ENCODE measurements around the gene CCDC148.

CCDC148 gene

GRCh38 chr2:158394453-158394852 lies 62.1 kb downstream of the CCDC148 start:
- no peaks in the 10 kb centered on the region for H3F3A ChIP-seq (ENCODE audit: insufficient read depth, low read length)
- H3K4me1 ChIP-seq (ENCODE audit: insufficient read depth, low read length, severe bottlenecking): no peaks in the 10 kb centered on the region
- TF ChIP-seq EZH2 (IDR thresholded peaks at IDR 0.05; ENCODE audit: borderline replicate concordance, low read length) (no peak), CTCF (IDR thresholded peaks at IDR 0.05; ENCODE audit: low read length) (no peak)
- no peaks in the 10 kb centered on the region for H3K9me3 ChIP-seq (ENCODE audit: low read length)
- no peaks in the 10 kb centered on the region for H4K20me1 ChIP-seq (ENCODE audit: insufficient read depth, low read length)
- H3K27me3 ChIP-seq (ENCODE audit: insufficient read depth, low read length): no peaks in the 10 kb centered on the region
- no peak overlapping the region for H3K27ac ChIP-seq (ENCODE audit: low read depth, low read length, poor library complexity, severe bottlenecking)
- H2AFZ ChIP-seq (ENCODE audit: low read length): no peak overlapping the region
- no peak overlapping the region for H3K4me3 ChIP-seq (ENCODE audit: low read depth, low read length, poor library complexity, severe bottlenecking)
- H3K36me3 ChIP-seq (ENCODE audit: insufficient read depth, low read length): no peaks in the 10 kb centered on the region
- no peak overlapping the region for H3K4me2 ChIP-seq (ENCODE audit: low read length)
- H3K9ac ChIP-seq (ENCODE audit: low read length): no peak overlapping the region
- H3K79me2 ChIP-seq (ENCODE audit: insufficient read depth, low read length): no peaks in the 10 kb centered on the region
- H3K9me2 ChIP-seq (ENCODE audit: low read depth, low read length): no peaks in the 10 kb centered on the region

GRCh38 chr2:158393886-158394285 lies 62.7 kb downstream of the CCDC148 start:
- no peak overlapping the region for H3K9ac ChIP-seq (ENCODE audit: low read length)
- no peaks in the 10 kb centered on the region for H3K36me3 ChIP-seq (ENCODE audit: insufficient read depth, low read length)
- H3K27me3 ChIP-seq (ENCODE audit: insufficient read depth, low read length): no peaks in the 10 kb centered on the region
- no peaks in the 10 kb centered on the region for H3K4me1 ChIP-seq (ENCODE audit: insufficient read depth, low read length, severe bottlenecking)
- no peak overlapping the region for H2AFZ ChIP-seq (ENCODE audit: low read length)
- H3K4me2 ChIP-seq (ENCODE audit: low read length): no peak overlapping the region
- TF ChIP-seq CTCF (IDR thresholded peaks at IDR 0.05; ENCODE audit: low read length): no peak
- no peak for TF ChIP-seq EZH2 (IDR thresholded peaks at IDR 0.05; ENCODE audit: borderline replicate concordance, low read length)
- no peak overlapping the region for H3K4me3 ChIP-seq (ENCODE audit: low read depth, low read length, poor library complexity, severe bottlenecking)
- no peaks in the 10 kb centered on the region for H3K79me2 ChIP-seq (ENCODE audit: insufficient read depth, low read length)
- no peaks in the 10 kb centered on the region for H3K9me3 ChIP-seq (ENCODE audit: low read length)
- no peaks in the 10 kb centered on the region for H3F3A ChIP-seq (ENCODE audit: insufficient read depth, low read length)
- no peak overlapping the region for H3K27ac ChIP-seq (ENCODE audit: low read depth, low read length, poor library complexity, severe bottlenecking)
- no peaks in the 10 kb centered on the region for H4K20me1 ChIP-seq (ENCODE audit: insufficient read depth, low read length)
- H3K9me2 ChIP-seq (ENCODE audit: low read depth, low read length): no peaks in the 10 kb centered on the region

- TF ChIP-seq EZH2 (IDR thresholded peaks at IDR 0.05; ENCODE audit: borderline replicate concordance, low read length) (no peak), CTCF (IDR thresholded peaks at IDR 0.05; ENCODE audit: low read length) (no peak)
- Histone ChIP-seq H3K79me2 (ENCODE audit: insufficient read depth, low read length) (no peaks in the 10 kb centered on the region), H3K27ac (ENCODE audit: low read depth, low read length, poor library complexity, severe bottlenecking) (no peak overlapping the region), H2AFZ (ENCODE audit: low read length) (no peak overlapping the region), H3K9me3 (ENCODE audit: low read length) (no peaks in the 10 kb centered on the region), H4K20me1 (ENCODE audit: insufficient read depth, low read length) (no peaks in the 10 kb centered on the region), H3K36me3 (ENCODE audit: insufficient read depth, low read length) (no peaks in the 10 kb centered on the region), H3K4me3 (ENCODE audit: low read depth, low read length, poor library complexity, severe bottlenecking) (no peak overlapping the region), H3K27me3 (ENCODE audit: insufficient read depth, low read length) (no peaks in the 10 kb centered on the region), H3K4me2 (ENCODE audit: low read length) (no peak overlapping the region), H3K4me1 (ENCODE audit: insufficient read depth, low read length, severe bottlenecking) (no peaks in the 10 kb centered on the region), H3K9me2 (ENCODE audit: low read depth, low read length) (no peaks in the 10 kb centered on the region), H3F3A (ENCODE audit: insufficient read depth, low read length) (no peaks in the 10 kb centered on the region), H3K9ac (ENCODE audit: low read length) (no peak overlapping the region)
These were observed 63.9 kb downstream of the CCDC148 start for GRCh38 chr2:158392687-158393086.
